ENCODE data around the gene ARSB. TPM values are rescaled to one million over a fixed set of nuclear protein-coding genes. Genes with fewer than 3 reads are reported as not detected.

ARSB gene
- total and polyA plus RNA-seq, 2 donors (not counting 1 experiment from before 2014, with no cell fraction given) = 4.6 to 9.8 TPM

DNA sequence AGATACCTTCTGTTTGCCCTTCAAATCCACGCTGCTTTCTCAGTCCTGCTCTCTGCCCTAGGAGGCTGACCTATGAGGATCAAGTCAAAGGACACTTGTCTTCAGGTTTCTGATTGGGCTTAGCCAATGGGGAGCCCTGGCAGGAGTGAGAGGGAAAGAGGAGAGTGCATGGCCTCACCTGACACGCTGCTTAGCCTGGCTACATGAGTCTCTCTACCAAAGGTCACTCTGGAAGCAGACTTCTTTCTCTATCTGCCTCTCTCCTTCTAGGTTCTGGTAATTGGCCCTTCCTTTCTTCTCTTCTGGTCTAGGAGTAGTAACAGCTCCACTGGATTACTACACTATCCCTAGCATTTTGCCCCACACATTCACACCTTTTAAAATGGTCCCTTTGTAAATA, 13.1 kb downstream of the ARSB start:
- no peaks in the 10 kb centered on the region for H3K27me3 ChIP-seq (replicated peaks in 1 of 4; ENCODE audit: control extremely low read depth in 1 of 4, control insufficient read depth in 3 of 4, insufficient read depth in 4 of 4, low read length in 3 of 4)
- no peaks in the 10 kb centered on the region for H3K9me3 ChIP-seq (ENCODE audit: control extremely low read depth in 1 of 3, control insufficient read depth in 2 of 3, insufficient read depth in 1 of 3, low read length in 2 of 3)
- H3K36me3 ChIP-seq (replicated peaks in 1 of 2; ENCODE audit: control extremely low read depth in 1 of 2, control insufficient read depth in 1 of 2, extremely low read depth in 1 of 2, insufficient read depth in 2 of 2, low read length in 1 of 2) = no peaks in the 10 kb centered on the region
- intact Hi-C loops (cut with micrococcal nuclease) = no loop called here
- H3K4me1 Mint-ChIP-seq = peaks cover 12% of the 10 kb centered on the region
- POLR2A ChIA-PET = interaction anchor here (0.5 kb wide), 1 partner anchor 58 kb away, joined by 3 read pairs; no protein-coding TSS in a partner anchor
- DNase-seq = no peak
- peaks cover 5 to 6% of the 10 kb centered on the region in 2 donors for H3K4me1 ChIP-seq (ENCODE audit: control insufficient read depth in 2 of 2, insufficient read depth in 2 of 2, low read length in 2 of 2)
- no peak overlapping the region for H2AFZ ChIP-seq (ENCODE audit: insufficient read depth, low read depth, low read length, poor library complexity, severe bottlenecking)
- no peak for ATAC-seq (ENCODE audit: low read depth)
- no peak overlapping the region for H3K4me3 Mint-ChIP-seq
- TF ChIP-seq EZH2 (IDR thresholded peaks at IDR 0.05; ENCODE audit: borderline replicate concordance, insufficient read depth, low read depth, low read length, poor library complexity, severe bottlenecking) = no peak
- TF ChIP-seq, protein P1, sequence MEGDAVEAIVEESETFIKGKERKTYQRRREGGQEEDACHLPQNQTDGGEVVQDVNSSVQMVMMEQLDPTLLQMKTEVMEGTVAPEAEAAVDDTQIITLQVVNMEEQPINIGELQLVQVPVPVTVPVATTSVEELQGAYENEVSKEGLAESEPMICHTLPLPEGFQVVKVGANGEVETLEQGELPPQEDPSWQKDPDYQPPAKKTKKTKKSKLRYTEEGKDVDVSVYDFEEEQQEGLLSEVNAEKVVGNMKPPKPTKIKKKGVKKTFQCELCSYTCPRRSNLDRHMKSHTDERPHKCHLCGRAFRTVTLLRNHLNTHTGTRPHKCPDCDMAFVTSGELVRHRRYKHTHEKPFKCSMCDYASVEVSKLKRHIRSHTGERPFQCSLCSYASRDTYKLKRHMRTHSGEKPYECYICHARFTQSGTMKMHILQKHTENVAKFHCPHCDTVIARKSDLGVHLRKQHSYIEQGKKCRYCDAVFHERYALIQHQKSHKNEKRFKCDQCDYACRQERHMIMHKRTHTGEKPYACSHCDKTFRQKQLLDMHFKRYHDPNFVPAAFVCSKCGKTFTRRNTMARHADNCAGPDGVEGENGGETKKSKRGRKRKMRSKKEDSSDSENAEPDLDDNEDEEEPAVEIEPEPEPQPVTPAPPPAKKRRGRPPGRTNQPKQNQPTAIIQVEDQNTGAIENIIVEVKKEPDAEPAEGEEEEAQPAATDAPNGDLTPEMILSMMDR (IDR thresholded peaks at IDR 0.05) = no peak
- no peaks in the 10 kb centered on the region for H3K9me3 Mint-ChIP-seq (ENCODE audit: insufficient read depth)
- no peak overlapping the region for H3K27ac ChIP-seq (ENCODE audit: low read length in 2 of 2)
- H3K27ac Mint-ChIP-seq = no peak overlapping the region
- peaks cover 45% of the 10 kb centered on the region for H3K79me2 ChIP-seq (ENCODE audit: control insufficient read depth, insufficient read depth, low read length)
- H3K4me3 ChIP-seq (ENCODE audit: control extremely low read depth in 1 of 5, extremely low read depth in 1 of 5, insufficient read depth in 1 of 5, low read depth in 2 of 5, low read length in 4 of 5) = no peak overlapping the region
- H3K27me3 Mint-ChIP-seq = no peaks in the 10 kb centered on the region
- H4K20me1 ChIP-seq (ENCODE audit: control insufficient read depth, insufficient read depth, low read length, poor library complexity, severe bottlenecking) = peaks cover 5% of the 10 kb centered on the region
- no CpG with 5 or more reads among the region's 2 CpGs for WGBS (ENCODE audit: insufficient coverage)
- no peak overlapping the region for H3K4me2 ChIP-seq (replicated peaks; ENCODE audit: low read depth, low read length, poor library complexity, severe bottlenecking)
- no peak overlapping the region for H3K9ac ChIP-seq (ENCODE audit: low read length)
- CTCF ChIA-PET = interaction anchor here (1.9 to 2.2 kb wide), 2 partner anchors 12 to 504 kb away, joined by 4 to 5 read pairs; no protein-coding TSS in a partner anchor

DNA sequence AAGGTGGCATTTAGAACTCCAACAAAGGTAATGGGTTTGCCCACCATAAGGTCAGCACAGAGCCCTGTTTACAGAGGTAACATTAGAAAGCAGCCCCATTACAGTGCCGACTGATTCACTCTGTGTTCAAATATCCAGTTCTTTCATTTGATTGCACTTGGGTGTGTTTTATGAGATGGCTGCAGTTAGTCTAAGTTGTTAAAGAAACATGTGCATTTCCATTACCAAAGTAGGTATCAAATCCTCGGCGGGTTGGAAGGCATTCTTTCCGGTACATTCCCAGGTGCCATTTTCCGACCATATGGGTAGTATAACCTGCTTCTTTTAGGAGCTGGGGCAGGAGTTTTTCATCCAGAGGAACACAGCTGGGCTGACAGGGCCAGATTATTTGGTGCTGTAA, 16.3 kb downstream of the ARSB start:
- Histone ChIP-seq H3K27me3 (replicated peaks in 1 of 4; ENCODE audit: control extremely low read depth in 1 of 4, control insufficient read depth in 3 of 4, insufficient read depth in 4 of 4, low read length in 3 of 4) (no peaks in the 10 kb centered on the region), H3K4me1 (ENCODE audit: control insufficient read depth in 2 of 2, insufficient read depth in 2 of 2, low read length in 2 of 2) (peaks cover 0 to 6% of the 10 kb centered on the region in 2 donors), H3K4me2 (replicated peaks; ENCODE audit: low read depth, low read length, poor library complexity, severe bottlenecking) (no peak overlapping the region), H3K27ac (ENCODE audit: low read length in 2 of 2) (no peak overlapping the region), H3K9me3 (ENCODE audit: control extremely low read depth in 1 of 3, control insufficient read depth in 2 of 3, insufficient read depth in 1 of 3, low read length in 2 of 3) (no peaks in the 10 kb centered on the region), H3K4me3 (ENCODE audit: control extremely low read depth in 1 of 5, extremely low read depth in 1 of 5, insufficient read depth in 1 of 5, low read depth in 2 of 5, low read length in 4 of 5) (no peak overlapping the region), H3K36me3 (replicated peaks in 1 of 2; ENCODE audit: control extremely low read depth in 1 of 2, control insufficient read depth in 1 of 2, extremely low read depth in 1 of 2, insufficient read depth in 2 of 2, low read length in 1 of 2) (peaks cover 0 to 3% of the 10 kb centered on the region in 2 experiments), H3K79me2 (ENCODE audit: control insufficient read depth, insufficient read depth, low read length) (peaks cover 20% of the 10 kb centered on the region), H2AFZ (ENCODE audit: insufficient read depth, low read depth, low read length, poor library complexity, severe bottlenecking) (no peak overlapping the region), H3K9ac (ENCODE audit: low read length) (no peak overlapping the region), H4K20me1 (ENCODE audit: control insufficient read depth, insufficient read depth, low read length, poor library complexity, severe bottlenecking) (no peaks in the 10 kb centered on the region)
- no peak for ATAC-seq (ENCODE audit: low read depth)
- DNase-seq = no peak
- ChIA-PET CTCF (interaction anchor here (0.7 to 8.4 kb wide), 2 partner anchors 209 to 433 kb away, joined by 4 to 146 read pairs; no protein-coding TSS in a partner anchor), POLR2A (no interaction called here)
- peaks cover 9% of the 10 kb centered on the region for H3K4me1 Mint-ChIP-seq
- no peaks in the 10 kb centered on the region for H3K27me3 Mint-ChIP-seq
- no peak overlapping the region for H3K27ac Mint-ChIP-seq
- WGBS (ENCODE audit: insufficient coverage) = 90% methylated on average over 3 of the region's 5 CpGs
- intact Hi-C loops (cut with micrococcal nuclease) = loop anchor here (5.0 to 10.0 kb wide), 2 partner anchors 81 to 324 kb away; partner anchors contain the start of gene LHFPL2
- H3K4me3 Mint-ChIP-seq = no peak overlapping the region
- no peaks in the 10 kb centered on the region for H3K9me3 Mint-ChIP-seq (ENCODE audit: insufficient read depth)
- TF ChIP-seq, protein P1 (IDR thresholded peaks at IDR 0.05) = no peak
- TF ChIP-seq EZH2 (IDR thresholded peaks at IDR 0.05; ENCODE audit: borderline replicate concordance, insufficient read depth, low read depth, low read length, poor library complexity, severe bottlenecking) = no peak
